HEK293 (cell line): ENCODE results near the gene TMED4.
A peak's percentile ranks its signal among the peaks of the same experiment; 100 is the strongest.

Experiments
- ATF2 ChIP-seq: fragments of 450-650 bp; formaldehyde crosslinking; IDR thresholded peaks from 2 replicates; pipeline ENCODE4 v1.5.1; 2016; ENCODE audit warnings: missing biosample characterization, missing genetic modification characterization, low read depth
- FEZF1 ChIP-seq: fragments of 450-650 bp; formaldehyde crosslinking; IDR thresholded peaks from 2 replicates; pipeline ENCODE4 v1.5.1; 2016; ENCODE audit warnings: missing biosample characterization, missing genetic modification characterization
- PRDM1 ChIP-seq: fragments of 450-650 bp; formaldehyde crosslinking; IDR thresholded peaks from 2 replicates; pipeline ENCODE4; 2016; ENCODE audit warnings: missing biosample characterization, missing genetic modification characterization
- SCRT2 ChIP-seq: fragments of 450-650 bp; formaldehyde crosslinking; IDR thresholded peaks from 2 replicates; pipeline ENCODE4 v1.5.1; 2016; ENCODE audit warnings: missing biosample characterization, missing genetic modification characterization
- SP7 ChIP-seq: fragments of 450-650 bp; formaldehyde crosslinking; IDR thresholded peaks from 2 replicates; pipeline ENCODE4 v1.5.1; 2016; ENCODE audit warnings: missing biosample characterization, missing genetic modification characterization
- WT1 ChIP-seq: fragments of 450-650 bp; formaldehyde crosslinking; IDR thresholded peaks from 2 replicates; pipeline ENCODE4 v1.5.1; 2016; ENCODE audit warnings: missing biosample characterization, missing genetic modification characterization
- ZBTB1 ChIP-seq: fragments of 450-650 bp; formaldehyde crosslinking; IDR thresholded peaks from 2 replicates; pipeline ENCODE4 v1.5.1; 2016; ENCODE audit warnings: missing biosample characterization, missing genetic modification characterization
- ZBTB21 ChIP-seq: fragments of 450-650 bp; formaldehyde crosslinking; IDR thresholded peaks from 2 replicates; pipeline ENCODE4 v1.5.1; 2017; ENCODE audit warnings: missing biosample characterization, missing genetic modification characterization
- ZEB2 ChIP-seq: fragments of 450-650 bp; formaldehyde crosslinking; IDR thresholded peaks from 2 replicates; pipeline ENCODE4 v1.5.1; 2016; ENCODE audit warnings: missing biosample characterization, missing genetic modification characterization
- ZNF10 ChIP-seq: fragments of 450-650 bp; formaldehyde crosslinking; IDR thresholded peaks from 2 replicates; pipeline ENCODE4 v1.5.1; 2017; ENCODE audit warnings: missing biosample characterization, missing genetic modification characterization
- ZNF133 ChIP-seq: fragments of 450-650 bp; formaldehyde crosslinking; IDR thresholded peaks from 2 replicates; pipeline ENCODE4 v1.5.1; 2016; ENCODE audit warnings: missing biosample characterization, missing genetic modification characterization
- ZNF138 ChIP-seq: fragments of 450-650 bp; formaldehyde crosslinking; IDR thresholded peaks from 2 replicates; pipeline ENCODE4 v1.5.1; 2016; ENCODE audit warnings: missing biosample characterization, missing genetic modification characterization, borderline replicate concordance
- ZNF24 ChIP-seq: fragments of 450-650 bp; formaldehyde crosslinking; IDR thresholded peaks from 2 replicates; pipeline ENCODE4 v1.5.1; 2016; ENCODE audit warnings: missing biosample characterization, missing genetic modification characterization
- ZNF324 ChIP-seq: fragments of 450-650 bp; formaldehyde crosslinking; IDR thresholded peaks from 2 replicates; pipeline ENCODE4 v1.5.1; 2016; ENCODE audit warnings: missing biosample characterization, missing genetic modification characterization
- ZNF335 ChIP-seq: fragments of 450-650 bp; formaldehyde crosslinking; conservative IDR thresholded peaks from 2 replicates; pipeline ENCODE4 v1.5.1; 2016; ENCODE audit warnings: missing biosample characterization, missing genetic modification characterization
- ZNF341 ChIP-seq: fragments of 450-650 bp; formaldehyde crosslinking; IDR thresholded peaks from 2 replicates; pipeline ENCODE4; 2016; ENCODE audit warnings: low read depth, missing biosample characterization, missing genetic modification characterization
- ZNF366 ChIP-seq: fragments of 450-650 bp; formaldehyde crosslinking; conservative IDR thresholded peaks from 2 replicates; pipeline ENCODE4 v1.5.1; 2016; ENCODE audit warnings: missing biosample characterization, missing genetic modification characterization
- ZNF596 ChIP-seq: fragments of 450-650 bp; IDR thresholded peaks from 2 replicates; pipeline ENCODE4 v1.5.0; 2018; ENCODE audit warnings: missing biosample characterization, mild to moderate bottlenecking, missing genetic modification characterization, moderate library complexity
- ZNF600 ChIP-seq: fragments of 450-650 bp; formaldehyde crosslinking; IDR thresholded peaks from 2 replicates; pipeline ENCODE4 v1.5.1; 2016; ENCODE audit warnings: missing biosample characterization, missing genetic modification characterization
- ZNF624 ChIP-seq: fragments of 450-650 bp; formaldehyde crosslinking; IDR thresholded peaks from 2 replicates; pipeline ENCODE4 v1.5.1; 2017; ENCODE audit warnings: missing biosample characterization, missing genetic modification characterization
- ZNF629 ChIP-seq: fragments of 450-650 bp; formaldehyde crosslinking; IDR thresholded peaks from 2 replicates; pipeline ENCODE4 v1.5.1; 2017; ENCODE audit warnings: missing biosample characterization, missing genetic modification characterization
- ZNF639 ChIP-seq: fragments of 450-650 bp; formaldehyde crosslinking; IDR thresholded peaks from 2 replicates; pipeline ENCODE4 v1.5.1; 2016; ENCODE audit warnings: missing biosample characterization, missing genetic modification characterization
- ZNF76 ChIP-seq: fragments of 450-650 bp; formaldehyde crosslinking; IDR thresholded peaks from 2 replicates; pipeline ENCODE4; 2016; ENCODE audit warnings: low read depth, missing biosample characterization, missing genetic modification characterization, borderline replicate concordance
- TF ChIP-seq, protein P1 (sequence below): fragments of 450-650 bp; formaldehyde crosslinking; IDR thresholded peaks from 2 replicates; pipeline ENCODE4 v1.5.1; 2016; ENCODE audit warnings: missing biosample characterization, missing genetic modification characterization
- TF ChIP-seq, protein P2 (sequence below): fragments of 450-650 bp; formaldehyde crosslinking; IDR thresholded peaks from 2 replicates; pipeline ENCODE4 v1.5.1; 2016; ENCODE audit warnings: missing biosample characterization, missing genetic modification characterization
- TF ChIP-seq, protein P3 (sequence below): fragments of 450-650 bp; formaldehyde crosslinking; IDR thresholded peaks from 2 replicates; pipeline ENCODE4 v1.5.1; 2017; ENCODE audit warnings: missing biosample characterization, missing genetic modification characterization
- TF ChIP-seq, protein P4 (sequence below): fragments of 450-650 bp; formaldehyde crosslinking; IDR thresholded peaks from 2 replicates; pipeline ENCODE4 v1.5.1; 2016; ENCODE audit warnings: missing biosample characterization, missing genetic modification characterization

TMED4 gene

GRCh38 chr7:44615149-44615611 lies 33.1 kb upstream of the TMED4 start (continued):
- TF ChIP-seq, protein P1, sequence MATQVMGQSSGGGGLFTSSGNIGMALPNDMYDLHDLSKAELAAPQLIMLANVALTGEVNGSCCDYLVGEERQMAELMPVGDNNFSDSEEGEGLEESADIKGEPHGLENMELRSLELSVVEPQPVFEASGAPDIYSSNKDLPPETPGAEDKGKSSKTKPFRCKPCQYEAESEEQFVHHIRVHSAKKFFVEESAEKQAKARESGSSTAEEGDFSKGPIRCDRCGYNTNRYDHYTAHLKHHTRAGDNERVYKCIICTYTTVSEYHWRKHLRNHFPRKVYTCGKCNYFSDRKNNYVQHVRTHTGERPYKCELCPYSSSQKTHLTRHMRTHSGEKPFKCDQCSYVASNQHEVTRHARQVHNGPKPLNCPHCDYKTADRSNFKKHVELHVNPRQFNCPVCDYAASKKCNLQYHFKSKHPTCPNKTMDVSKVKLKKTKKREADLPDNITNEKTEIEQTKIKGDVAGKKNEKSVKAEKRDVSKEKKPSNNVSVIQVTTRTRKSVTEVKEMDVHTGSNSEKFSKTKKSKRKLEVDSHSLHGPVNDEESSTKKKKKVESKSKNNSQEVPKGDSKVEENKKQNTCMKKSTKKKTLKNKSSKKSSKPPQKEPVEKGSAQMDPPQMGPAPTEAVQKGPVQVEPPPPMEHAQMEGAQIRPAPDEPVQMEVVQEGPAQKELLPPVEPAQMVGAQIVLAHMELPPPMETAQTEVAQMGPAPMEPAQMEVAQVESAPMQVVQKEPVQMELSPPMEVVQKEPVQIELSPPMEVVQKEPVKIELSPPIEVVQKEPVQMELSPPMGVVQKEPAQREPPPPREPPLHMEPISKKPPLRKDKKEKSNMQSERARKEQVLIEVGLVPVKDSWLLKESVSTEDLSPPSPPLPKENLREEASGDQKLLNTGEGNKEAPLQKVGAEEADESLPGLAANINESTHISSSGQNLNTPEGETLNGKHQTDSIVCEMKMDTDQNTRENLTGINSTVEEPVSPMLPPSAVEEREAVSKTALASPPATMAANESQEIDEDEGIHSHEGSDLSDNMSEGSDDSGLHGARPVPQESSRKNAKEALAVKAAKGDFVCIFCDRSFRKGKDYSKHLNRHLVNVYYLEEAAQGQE (tag by site-specific recombination), result no peak
- TF ChIP-seq, protein P2, sequence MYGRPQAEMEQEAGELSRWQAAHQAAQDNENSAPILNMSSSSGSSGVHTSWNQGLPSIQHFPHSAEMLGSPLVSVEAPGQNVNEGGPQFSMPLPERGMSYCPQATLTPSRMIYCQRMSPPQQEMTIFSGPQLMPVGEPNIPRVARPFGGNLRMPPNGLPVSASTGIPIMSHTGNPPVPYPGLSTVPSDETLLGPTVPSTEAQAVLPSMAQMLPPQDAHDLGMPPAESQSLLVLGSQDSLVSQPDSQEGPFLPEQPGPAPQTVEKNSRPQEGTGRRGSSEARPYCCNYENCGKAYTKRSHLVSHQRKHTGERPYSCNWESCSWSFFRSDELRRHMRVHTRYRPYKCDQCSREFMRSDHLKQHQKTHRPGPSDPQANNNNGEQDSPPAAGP (tag by site-specific recombination), result peak; percentile 78
- peak; percentile 64; the same call in 1 of the 2 replicates for TF ChIP-seq ZEB2 (tag by site-specific recombination)
- TF ChIP-seq ATF2 (tag by site-specific recombination), result peak; percentile 73
- peak; percentile 39; the same call in 1 of the 2 replicates for TF ChIP-seq ZNF341 (tag by site-specific recombination)
- TF ChIP-seq ZNF24 (tag by site-specific recombination), result peak; percentile 62; the same call in 1 of the 2 replicates
- no peak for TF ChIP-seq ZNF10 (tag by site-specific recombination)
- no peak for TF ChIP-seq ZNF138 (tag by site-specific recombination)
- TF ChIP-seq WT1 (tag by site-specific recombination), result peak; percentile 53; the same call in 1 of the 2 replicates
- 0 out of 2 replicates have a peak, but pooled peaks have one; percentile 11 for TF ChIP-seq FEZF1 (tag by site-specific recombination)
- peak; percentile 91 for TF ChIP-seq ZNF629 (tag by site-specific recombination)
- TF ChIP-seq ZBTB21 (tag by site-specific recombination), result peak; percentile 48; the same call in 1 of the 2 replicates
- no peak for TF ChIP-seq ZNF624 (tag by site-specific recombination)
- TF ChIP-seq PRDM1 (tag by site-specific recombination), result 0 out of 2 replicates have a peak, but pooled peaks have one; percentile 18
- TF ChIP-seq, protein P3, sequence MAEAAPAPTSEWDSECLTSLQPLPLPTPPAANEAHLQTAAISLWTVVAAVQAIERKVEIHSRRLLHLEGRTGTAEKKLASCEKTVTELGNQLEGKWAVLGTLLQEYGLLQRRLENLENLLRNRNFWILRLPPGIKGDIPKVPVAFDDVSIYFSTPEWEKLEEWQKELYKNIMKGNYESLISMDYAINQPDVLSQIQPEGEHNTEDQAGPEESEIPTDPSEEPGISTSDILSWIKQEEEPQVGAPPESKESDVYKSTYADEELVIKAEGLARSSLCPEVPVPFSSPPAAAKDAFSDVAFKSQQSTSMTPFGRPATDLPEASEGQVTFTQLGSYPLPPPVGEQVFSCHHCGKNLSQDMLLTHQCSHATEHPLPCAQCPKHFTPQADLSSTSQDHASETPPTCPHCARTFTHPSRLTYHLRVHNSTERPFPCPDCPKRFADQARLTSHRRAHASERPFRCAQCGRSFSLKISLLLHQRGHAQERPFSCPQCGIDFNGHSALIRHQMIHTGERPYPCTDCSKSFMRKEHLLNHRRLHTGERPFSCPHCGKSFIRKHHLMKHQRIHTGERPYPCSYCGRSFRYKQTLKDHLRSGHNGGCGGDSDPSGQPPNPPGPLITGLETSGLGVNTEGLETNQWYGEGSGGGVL (tag by site-specific recombination), result 0 out of 2 replicates have a peak, but pooled peaks have one; percentile 20
- TF ChIP-seq ZNF335 (tag by site-specific recombination), result no peak
- TF ChIP-seq SCRT2 (tag by site-specific recombination), result peak; percentile 81
- TF ChIP-seq ZBTB1 (tag by site-specific recombination), result no peak
- no peak for TF ChIP-seq ZNF324 (tag by site-specific recombination)
- TF ChIP-seq ZNF600 (tag by site-specific recombination), result peak; percentile 94
- TF ChIP-seq, protein P4, sequence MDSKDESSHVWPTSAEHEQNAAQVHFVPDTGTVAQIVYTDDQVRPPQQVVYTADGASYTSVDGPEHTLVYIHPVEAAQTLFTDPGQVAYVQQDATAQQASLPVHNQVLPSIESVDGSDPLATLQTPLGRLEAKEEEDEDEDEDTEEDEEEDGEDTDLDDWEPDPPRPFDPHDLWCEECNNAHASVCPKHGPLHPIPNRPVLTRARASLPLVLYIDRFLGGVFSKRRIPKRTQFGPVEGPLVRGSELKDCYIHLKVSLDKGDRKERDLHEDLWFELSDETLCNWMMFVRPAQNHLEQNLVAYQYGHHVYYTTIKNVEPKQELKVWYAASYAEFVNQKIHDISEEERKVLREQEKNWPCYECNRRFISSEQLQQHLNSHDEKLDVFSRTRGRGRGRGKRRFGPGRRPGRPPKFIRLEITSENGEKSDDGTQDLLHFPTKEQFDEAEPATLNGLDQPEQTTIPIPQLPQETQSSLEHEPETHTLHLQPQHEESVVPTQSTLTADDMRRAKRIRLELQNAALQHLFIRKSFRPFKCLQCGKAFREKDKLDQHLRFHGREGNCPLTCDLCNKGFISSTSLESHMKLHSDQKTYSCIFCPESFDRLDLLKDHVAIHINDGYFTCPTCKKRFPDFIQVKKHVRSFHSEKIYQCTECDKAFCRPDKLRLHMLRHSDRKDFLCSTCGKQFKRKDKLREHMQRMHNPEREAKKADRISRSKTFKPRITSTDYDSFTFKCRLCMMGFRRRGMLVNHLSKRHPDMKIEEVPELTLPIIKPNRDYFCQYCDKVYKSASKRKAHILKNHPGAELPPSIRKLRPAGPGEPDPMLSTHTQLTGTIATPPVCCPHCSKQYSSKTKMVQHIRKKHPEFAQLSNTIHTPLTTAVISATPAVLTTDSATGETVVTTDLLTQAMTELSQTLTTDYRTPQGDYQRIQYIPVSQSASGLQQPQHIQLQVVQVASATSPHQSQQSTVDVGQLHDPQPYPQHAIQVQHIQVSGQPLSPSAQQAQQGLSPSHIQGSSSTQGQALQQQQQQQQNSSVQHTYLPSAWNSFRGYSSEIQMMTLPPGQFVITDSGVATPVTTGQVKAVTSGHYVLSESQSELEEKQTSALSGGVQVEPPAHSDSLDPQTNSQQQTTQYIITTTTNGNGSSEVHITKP (tag by site-specific recombination), result peak; percentile 93
- peak; percentile 57 for TF ChIP-seq ZNF366 (tag by site-specific recombination)
- TF ChIP-seq ZNF596 (tag by site-specific recombination), result no peak
- no peak for TF ChIP-seq ZNF639 (tag by site-specific recombination)
- TF ChIP-seq ZNF76 (tag by site-specific recombination), result no peak
- no peak for TF ChIP-seq ZNF133 (tag by site-specific recombination)
- peak; percentile 59; the same call in 1 of the 2 replicates for TF ChIP-seq SP7 (tag by site-specific recombination)
